SK-N-SH (cell line): ENCODE data around the gene STYXL1. TPM values are rescaled to one million over a fixed set of nuclear protein-coding genes. Genes with fewer than 3 reads are reported as not detected.
A peak's percentile ranks its signal among the peaks of the same experiment; 100 is the strongest.

Source experiments
- CTCF ChIA-PET: fragments of 300-600, 350-600 bp; formaldehyde crosslinking; extraction: SDS; loops from one replicate; lab custom pipeline; 2021; lab: Yijun Ruan, JAX
- POLR2A ChIA-PET: fragments of 350-600 bp; sonication (Branson Sonifier 250); formaldehyde crosslinking; extraction: SDS; loops from one replicate; lab custom pipeline; 2020; ENCODE audit warnings: antibody characterized with exemption, inconsistent platforms; lab: Yijun Ruan, JAX
- DNase-seq: peaks from one replicate; pipeline ENCODE4 v3.0.0; 2012
- H2AFZ ChIP-seq: fragments of 200-600 bp; sonication (generic); 2 replicates; pipeline ENCODE4 v1.8.1; 2016; ENCODE audit warnings: antibody characterized with exemption, mild to moderate bottlenecking, low read depth
- H3F3A ChIP-seq: fragments of 200-600 bp; sonication (generic); replicated peaks from 2 replicates; pipeline ENCODE3; 2016; ENCODE audit warnings: antibody characterized with exemption, mild to moderate bottlenecking; ENCODE audit not compliant: insufficient read depth
- H3K27ac ChIP-seq, 2 experiments: fragments of 200-500 bp in 1 of 2; fragments of 200-600 bp in 1 of 2; sonication (Bioruptor generic) in 1 of 2; sonication (generic), shearing (Covaris generic) in 1 of 2; 2 replicates each; pipeline versions ENCODE4 v1.5.1 to v1.6.1; 2014 to 2016; ENCODE audit warnings: low read depth in 2 of 2, inconsistent platforms in 1 of 2, low read length in 1 of 2, mild to moderate bottlenecking in 1 of 2, mixed read lengths in 1 of 2
- H3K27me3 ChIP-seq: fragments of 200-600 bp; sonication (generic), shearing (Covaris generic); 2 replicates; pipeline ENCODE4 v1.6.1; 2016; ENCODE audit warnings: mixed run types; ENCODE audit not compliant: insufficient read depth
- H3K36me3 ChIP-seq, 2 experiments: fragments of 200-500 bp in 1 of 2; fragments of 200-600 bp in 1 of 2; sonication (Bioruptor generic) in 1 of 2; sonication (generic) in 1 of 2; replicated peaks in 1 of 2; 2 replicates each; pipeline versions ENCODE3 to v1.5.1; 2014 to 2016; ENCODE audit warnings: low read length in 1 of 2, mild to moderate bottlenecking in 1 of 2; ENCODE audit not compliant: insufficient read depth in 2 of 2, control insufficient read depth in 1 of 2
- H3K4me1 ChIP-seq, 2 experiments: fragments of 200-500 bp in 1 of 2; fragments of 200-600 bp in 1 of 2; sonication (Bioruptor generic) in 1 of 2; sonication (generic), shearing (Covaris generic) in 1 of 2; 2 replicates each; pipeline versions ENCODE4 v1.5.1 to v1.6.1; 2014 to 2016; ENCODE audit warnings: low read depth in 1 of 2, low read length in 1 of 2, mixed run types in 1 of 2; ENCODE audit not compliant: insufficient read depth in 2 of 2, control insufficient read depth in 1 of 2
- H3K4me2 ChIP-seq: fragments of 200-600 bp; sonication (generic), shearing (Covaris generic); 2 replicates; pipeline ENCODE4 v1.6.1; 2017; ENCODE audit warnings: mixed run types
- H3K4me3 ChIP-seq, 2 experiments: fragments of 200-500 bp in 1 of 2; fragments of 200-600 bp in 1 of 2; sonication (Bioruptor generic) in 1 of 2; sonication (generic), shearing (Covaris generic) in 1 of 2; 2 replicates each; pipeline versions ENCODE4 v1.5.1 to v1.8.1; 2014 to 2016; ENCODE audit warnings: low read depth in 2 of 2, inconsistent platforms in 1 of 2, low read length in 1 of 2, mild to moderate bottlenecking in 1 of 2, mixed read lengths in 1 of 2, moderate library complexity in 1 of 2
- H3K79me2 ChIP-seq: fragments of 200-600 bp; sonication (generic); 2 replicates; pipeline ENCODE4 v1.8.1; 2017; ENCODE audit warnings: mild to moderate bottlenecking; ENCODE audit not compliant: insufficient read depth
- H3K9ac ChIP-seq: fragments of 200-600 bp; sonication (generic); 2 replicates; pipeline ENCODE4 v1.6.1; 2017; ENCODE audit warnings: mixed run types
- H3K9me2 ChIP-seq: fragments of 200-600 bp; sonication (generic); 2 replicates; pipeline ENCODE4 v1.6.1; 2017; ENCODE audit warnings: mixed run types
- H3K9me3 ChIP-seq: fragments of 200-600 bp; sonication (generic); 2 replicates; pipeline ENCODE4 v1.6.1; 2017; ENCODE audit warnings: mixed run types, mild to moderate bottlenecking, moderate library complexity
- H4K20me1 ChIP-seq: fragments of 200-600 bp; sonication (generic); 2 replicates; pipeline ENCODE4 v1.6.1; 2017; ENCODE audit warnings: mild to moderate bottlenecking, mixed run types; ENCODE audit not compliant: insufficient read depth
- CHD2 ChIP-seq: fragments of 150-350 bp; IDR thresholded peaks from 2 replicates; pipeline ENCODE4 v1.6.1; 2018; ENCODE audit warnings: low read length; ENCODE audit not compliant: partially characterized antibody
- CTCF ChIP-seq: fragments of 200-600 bp; sonication (generic); IDR thresholded peaks from 2 replicates; pipeline ENCODE4 v1.6.1; 2017; ENCODE audit warnings: antibody characterized with exemption, mild to moderate bottlenecking, moderate library complexity
- ELF1 ChIP-seq: IDR thresholded peaks from 2 replicates; pipeline ENCODE4 v1.4.0; 2012
- EP300 ChIP-seq, 2 experiments: IDR thresholded peaks; 2 replicates each; pipeline versions ENCODE4 v1.4.0 to v1.6.1; 2012; ENCODE audit warnings: borderline replicate concordance in 1 of 2, low read depth in 1 of 2, low read length in 1 of 2
- EZH2phosphoT487 ChIP-seq: fragments of 200-600 bp; sonication (generic); IDR thresholded peaks from 2 replicates; pipeline ENCODE4 v1.6.1; 2017; ENCODE audit warnings: low read depth, mixed run types, mild to moderate bottlenecking, antibody characterized with exemption, moderate library complexity, borderline replicate concordance
- FOSL2 ChIP-seq: IDR thresholded peaks from 2 replicates; pipeline ENCODE4 v1.4.0; 2012; ENCODE audit warnings: low read depth, mild to moderate bottlenecking, moderate library complexity, borderline replicate concordance
- GABPA ChIP-seq: IDR thresholded peaks from 2 replicates; pipeline ENCODE4 v1.4.0; 2012; ENCODE audit warnings: low read depth, mild to moderate bottlenecking
- MXI1 ChIP-seq: IDR thresholded peaks from 2 replicates; pipeline ENCODE4 v1.6.1; 2012; ENCODE audit warnings: mild to moderate bottlenecking, low read depth, low read length, improper control_type of control experiment
- NFIC ChIP-seq: IDR thresholded peaks from 2 replicates; pipeline ENCODE4 v1.4.0; 2012; ENCODE audit warnings: borderline replicate concordance
- RCOR1 ChIP-seq: fragments of 150-350 bp; IDR thresholded peaks from 2 replicates; pipeline ENCODE4 v1.6.1; 2017; ENCODE audit warnings: antibody characterized with exemption, low read length
- TAF1 ChIP-seq: IDR thresholded peaks from 2 replicates; pipeline ENCODE4 v1.6.1; 2012; ENCODE audit warnings: low read depth, mild to moderate bottlenecking, low read length, moderate library complexity, borderline replicate concordance
- TCF12 ChIP-seq: IDR thresholded peaks from 2 replicates; pipeline ENCODE4 v1.4.0; 2012
- USF2 ChIP-seq: fragments of 150-350 bp; IDR thresholded peaks from 2 replicates; pipeline ENCODE4 v1.6.1; 2017; ENCODE audit warnings: antibody characterized with exemption, low read length, low read depth, borderline replicate concordance
- WGBS: methylation state at CpG from one replicate; pipeline ENCODE4 v1.1.6; 2017; ENCODE audit warnings: low lambda C conversion rate; 5-methylcytosine and 5-hydroxymethylcytosine counted together
- polyA plus RNA-seq, 3 experiments: library from polyadenylated mRNA; depleted of rRNA; stranded (reverse); fragments of >200 nt; gene quantifications; 2 replicates each; pipeline ENCODE4 v1.2.3, GENCODE V29; 2012
- TF ChIP-seq, protein P1 (sequence below): IDR thresholded peaks from 2 replicates; pipeline ENCODE4 v1.4.0; 2012; ENCODE audit warnings: low read depth, borderline replicate concordance

STYXL1 gene
- polyA plus RNA-seq, 1 of the 3 experiments (the other 2 are of a cell fraction), result 86.6 TPM

DNA sequence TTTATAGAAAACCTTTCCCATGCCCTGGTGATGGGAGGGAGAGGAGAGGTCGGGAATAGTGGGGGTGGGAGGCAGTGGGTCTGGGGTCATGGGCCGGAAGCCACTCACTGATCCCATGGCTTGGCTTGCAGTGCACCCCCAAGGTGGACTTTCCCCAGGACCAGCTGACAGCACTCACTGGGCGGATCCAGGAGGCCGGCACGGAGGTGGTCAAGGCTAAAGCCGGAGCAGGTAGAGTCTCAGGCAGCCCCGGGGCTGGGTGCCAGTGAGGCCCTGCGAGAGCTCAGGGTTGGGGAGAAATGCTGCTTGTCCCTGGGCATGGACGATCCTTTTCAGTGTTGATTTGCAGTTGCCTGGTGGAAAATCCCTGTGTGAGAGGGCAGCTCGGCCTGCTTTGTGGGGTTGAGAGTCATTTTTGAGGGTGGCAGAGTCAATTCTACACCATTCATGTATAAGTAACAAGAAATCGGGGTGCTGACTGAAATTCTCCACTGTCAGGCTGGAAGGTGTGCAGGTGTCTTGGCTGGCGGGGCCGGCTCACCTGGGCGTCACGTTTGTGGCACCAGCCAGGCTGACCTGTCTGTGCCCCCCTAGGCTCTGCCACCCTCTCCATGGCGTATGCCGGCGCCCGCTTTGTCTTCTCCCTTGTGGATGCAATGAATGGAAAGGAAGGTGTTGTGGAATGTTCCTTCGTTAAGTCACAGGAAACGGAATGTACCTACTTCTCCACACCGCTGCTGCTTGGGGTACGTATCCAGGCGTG is 16.6 kb upstream of the STYXL1 start:
- Histone ChIP-seq H3K9me2 (no peaks in the 10 kb centered on the region), H3F3A (peaks cover 31% of the 10 kb centered on the region), H3K9ac (no peak overlapping the region), H3K4me2 (no peak overlapping the region), H3K9me3 (no peaks in the 10 kb centered on the region), H2AFZ (no peak overlapping the region), H3K36me3 (peaks cover 46 to 74% of the 10 kb centered on the region in 2 experiments), H3K4me3 (no peak overlapping the region), H3K79me2 (no peaks in the 10 kb centered on the region), H4K20me1 (0 out of 2 replicates have a peak, but pooled peaks cover 4% of the 10 kb centered on the region), H3K4me1 (no peaks in the 10 kb centered on the region), H3K27ac (no peak overlapping the region), H3K27me3 (no peaks in the 10 kb centered on the region)
- TF ChIP-seq ELF1, result no peak
- TF ChIP-seq USF2, result no peak
- TF ChIP-seq CHD2, result no peak
- TF ChIP-seq, protein P1, sequence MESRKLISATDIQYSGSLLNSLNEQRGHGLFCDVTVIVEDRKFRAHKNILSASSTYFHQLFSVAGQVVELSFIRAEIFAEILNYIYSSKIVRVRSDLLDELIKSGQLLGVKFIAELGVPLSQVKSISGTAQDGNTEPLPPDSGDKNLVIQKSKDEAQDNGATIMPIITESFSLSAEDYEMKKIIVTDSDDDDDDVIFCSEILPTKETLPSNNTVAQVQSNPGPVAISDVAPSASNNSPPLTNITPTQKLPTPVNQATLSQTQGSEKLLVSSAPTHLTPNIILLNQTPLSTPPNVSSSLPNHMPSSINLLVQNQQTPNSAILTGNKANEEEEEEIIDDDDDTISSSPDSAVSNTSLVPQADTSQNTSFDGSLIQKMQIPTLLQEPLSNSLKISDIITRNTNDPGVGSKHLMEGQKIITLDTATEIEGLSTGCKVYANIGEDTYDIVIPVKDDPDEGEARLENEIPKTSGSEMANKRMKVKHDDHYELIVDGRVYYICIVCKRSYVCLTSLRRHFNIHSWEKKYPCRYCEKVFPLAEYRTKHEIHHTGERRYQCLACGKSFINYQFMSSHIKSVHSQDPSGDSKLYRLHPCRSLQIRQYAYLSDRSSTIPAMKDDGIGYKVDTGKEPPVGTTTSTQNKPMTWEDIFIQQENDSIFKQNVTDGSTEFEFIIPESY, result no peak
- TF ChIP-seq RCOR1, result no peak
- no peak for TF ChIP-seq EZH2phosphoT487
- no peak for TF ChIP-seq FOSL2
- no peak for TF ChIP-seq CTCF
- no peak for TF ChIP-seq TAF1
- no peak for TF ChIP-seq TCF12
- POLR2A ChIA-PET, result interaction anchor here (1.3 kb wide), 1 partner anchor 11 kb away, joined by 6 read pairs; no protein-coding TSS in a partner anchor
- DNase-seq, result peak; percentile 32
- WGBS, result 96% methylated on average over 13 of the region's 24 CpGs
- CTCF ChIA-PET, result no interaction called here

- Histone ChIP-seq H4K20me1 (0 out of 2 replicates have a peak, but pooled peaks cover 4% of the 10 kb centered on the region), H3K36me3 (peaks cover 55 to 83% of the 10 kb centered on the region in 2 experiments), H3K79me2 (no peaks in the 10 kb centered on the region), H3K9me2 (no peaks in the 10 kb centered on the region), H3K27me3 (no peaks in the 10 kb centered on the region), H2AFZ (no peak overlapping the region), H3F3A (peaks cover 25% of the 10 kb centered on the region), H3K9ac (no peak overlapping the region), H3K4me1 (no peaks in the 10 kb centered on the region), H3K4me2 (no peak overlapping the region), H3K9me3 (no peaks in the 10 kb centered on the region), H3K4me3 (no peak overlapping the region), H3K27ac (no peak overlapping the region)
- TF ChIP-seq MXI1, result no peak
- no peak for TF ChIP-seq EP300 (IDR thresholded peaks at IDR 0.05; ENCODE audit: borderline replicate concordance in 1 of 2, low read depth in 1 of 2, low read length in 1 of 2)
- TF ChIP-seq GABPA, result no peak
- peak; percentile 52 for TF ChIP-seq NFIC
- 79% methylated on average over 14 of the region's 14 CpGs for WGBS
- CTCF ChIA-PET, result interaction anchor here (1.2 kb wide), 1 partner anchor 197 kb away, joined by 6 read pairs; no protein-coding TSS in a partner anchor
- POLR2A ChIA-PET, result interaction anchor here (1.3 kb wide), 1 partner anchor 10 kb away, joined by 6 read pairs; no protein-coding TSS in a partner anchor
- DNase-seq, result peak; percentile 60
Observed at GRCh38 chr7:76063525-76063924, 15.7 kb upstream of the STYXL1 start.
